A549 treated with DMSO at 1 μM for 4 hours (cell line): ENCODE measurements around the gene CWH43. TPM values are rescaled to one million over a fixed set of nuclear protein-coding genes. Genes with fewer than 3 reads are reported as not detected.

ENCODE experiments used
- total RNA-seq: library from RNA; stranded (reverse); fragments of 200-300 nt; extraction: Qiagen RNA extraction; gene quantifications from 5 replicates; pipeline ENCODE4 v1.2.3, GENCODE V29; 2022; ENCODE audit warnings: low read depth

The CWH43 gene
- not detected in 5 replicates for total RNA-seq

DNA sequence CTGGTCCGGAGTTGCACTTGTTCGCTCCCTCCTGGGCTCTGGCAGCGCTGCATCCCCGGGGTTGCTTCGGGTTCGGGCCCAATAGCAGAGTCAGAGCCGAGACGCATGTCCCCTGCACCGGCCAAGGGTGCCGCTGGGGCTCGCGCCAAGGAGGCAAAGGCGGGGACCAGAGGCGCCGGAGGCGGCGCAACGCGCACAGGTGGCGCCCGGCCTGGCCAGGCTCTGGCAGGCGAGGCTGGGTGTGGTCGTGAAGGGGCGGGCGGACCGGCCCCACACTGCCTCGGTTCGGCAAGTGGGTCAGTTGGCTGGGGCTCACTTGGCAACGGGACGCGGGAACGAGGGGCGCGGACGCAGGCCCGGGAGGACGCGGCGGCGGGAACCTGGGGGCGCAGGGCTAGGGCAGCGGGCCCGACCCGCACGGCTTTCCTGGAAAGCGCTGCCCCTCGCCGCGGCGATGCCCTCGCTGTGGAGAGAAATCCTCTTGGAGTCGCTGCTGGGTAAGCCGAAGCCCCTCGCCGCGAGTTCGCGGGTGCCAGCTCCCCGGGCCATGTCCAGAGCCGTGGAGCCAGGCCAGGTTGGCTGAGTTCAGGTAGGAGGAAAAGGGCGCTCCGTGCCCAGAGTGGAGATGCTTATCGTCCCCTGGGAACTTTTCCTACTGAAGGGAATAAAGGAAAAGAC is at the start of gene CWH43:
CWH43 (plus strand) TSS at position 300 of the 678 bp plus-strand sequence; CDS start at position 455, 155 bp downstream.

Other genes with a start within 250 kb of the CWH43 start
- gene FRYL, start 206.0 kb upstream of the CWH43 start, total RNA-seq, result 7.2 to 16.6 TPM (median 12.0 TPM) in 5 replicates
- 122 to 183 TPM (median 135 TPM) in 5 replicates for gene OCIAD1, start 155.2 kb upstream of the CWH43 start, total RNA-seq
- 117 to 172 TPM (median 119 TPM) in 5 replicates for gene OCIAD2, start 79.5 kb upstream of the CWH43 start, total RNA-seq